Measurements from ENCODE around the gene GALNT18. TPM values are rescaled to one million over a fixed set of nuclear protein-coding genes. Genes with fewer than 3 reads are reported as not detected.

GALNT18 gene
- polyA plus RNA-seq, 1 experiment: 4.1 TPM

- Histone ChIP-seq H3K27me3 (ENCODE audit: control insufficient read depth, insufficient read depth, low read length) (peaks cover 9% of the 10 kb centered on the region), H3K4me3 (ENCODE audit: low read depth, low read length) (peak overlapping the region; percentile 51), H3K36me3 (ENCODE audit: control insufficient read depth, insufficient read depth, low read length) (no peaks in the 10 kb centered on the region)
- ChIA-PET CTCF (interaction anchor here (0.5 to 1.5 kb wide), 3 partner anchors 23 to 97 kb away, joined by 3 read pairs; no protein-coding TSS in a partner anchor), POLR2A (no interaction called here)
- no peak for DNase-seq (ENCODE audit: low read depth)
- TF ChIP-seq CTCF (IDR thresholded peaks at IDR 0.05; ENCODE audit: insufficient read depth, low read depth, low read length): peak; percentile 21; the same call in 1 of the 2 replicates
Measured at GRCh38 chr11:11620921-11621572, 758 bp downstream of the GALNT18 start.

GRCh38 chr11:11620173-11620920 lies 1.5 kb downstream of the GALNT18 start:
- POLR2A ChIA-PET: no interaction called here
- no peaks in the 10 kb centered on the region for H3K36me3 ChIP-seq (ENCODE audit: control insufficient read depth, insufficient read depth, low read length)
- peak overlapping the region; percentile 51 for H3K4me3 ChIP-seq (ENCODE audit: low read depth, low read length)
- no peak for TF ChIP-seq CTCF (IDR thresholded peaks at IDR 0.05; ENCODE audit: insufficient read depth, low read depth, low read length)
- H3K27me3 ChIP-seq (ENCODE audit: control insufficient read depth, insufficient read depth, low read length): peaks cover 9% of the 10 kb centered on the region
- CTCF ChIA-PET: interaction anchor here (0.5 to 1.1 kb wide), 3 partner anchors 9 to 583 kb away, joined by 3 read pairs; no protein-coding TSS in a partner anchor
- no peak for DNase-seq (ENCODE audit: low read depth)

GRCh38 chr11:11618973-11619435 lies 2.8 kb downstream of the GALNT18 start:
- TF ChIP-seq CTCF (IDR thresholded peaks at IDR 0.05; ENCODE audit: insufficient read depth, low read depth, low read length): no peak
- CTCF ChIA-PET: no interaction called here
- no peaks in the 10 kb centered on the region for H3K36me3 ChIP-seq (ENCODE audit: control insufficient read depth, insufficient read depth, low read length)
- peaks cover 7% of the 10 kb centered on the region for H3K27me3 ChIP-seq (ENCODE audit: control insufficient read depth, insufficient read depth, low read length)
- DNase-seq (ENCODE audit: low read depth): no peak
- POLR2A ChIA-PET: no interaction called here
- no peak overlapping the region for H3K4me3 ChIP-seq (ENCODE audit: low read depth, low read length)

GRCh38 chr11:11615086-11615485 lies 6.7 kb downstream of the GALNT18 start:
- Histone ChIP-seq H3K27me3 (ENCODE audit: control insufficient read depth, insufficient read depth, low read length) (peaks cover 3% of the 10 kb centered on the region), H3K4me3 (ENCODE audit: low read depth, low read length) (no peak overlapping the region), H3K36me3 (ENCODE audit: control insufficient read depth, insufficient read depth, low read length) (no peaks in the 10 kb centered on the region)
- no peak for DNase-seq (ENCODE audit: low read depth)
- POLR2A ChIA-PET: no interaction called here
- CTCF ChIA-PET: no interaction called here
- TF ChIP-seq CTCF (IDR thresholded peaks at IDR 0.05; ENCODE audit: insufficient read depth, low read depth, low read length): no peak

- no peak for DNase-seq (ENCODE audit: low read depth)
- POLR2A ChIA-PET: no interaction called here
- H3K27me3 ChIP-seq (ENCODE audit: control insufficient read depth, insufficient read depth, low read length): no peaks in the 10 kb centered on the region
- H3K36me3 ChIP-seq (ENCODE audit: control insufficient read depth, insufficient read depth, low read length): no peaks in the 10 kb centered on the region
- CTCF ChIA-PET: interaction anchor here (0.6 kb wide), 2 partner anchors 456 to 806 kb away, joined by 3 read pairs; no protein-coding TSS in a partner anchor
- TF ChIP-seq CTCF (IDR thresholded peaks at IDR 0.05; ENCODE audit: insufficient read depth, low read depth, low read length): no peak
- H3K4me3 ChIP-seq (ENCODE audit: low read depth, low read length): no peak overlapping the region
Measured at GRCh38 chr11:11612439-11612838, 9.4 kb downstream of the GALNT18 start.
